BJ (cell line): ENCODE measurements around the gene PCDHGA3. TPM values are rescaled to one million over a fixed set of nuclear protein-coding genes. Genes with fewer than 3 reads are reported as not detected.

Experiments used
- CTCF ChIA-PET: fragments of 350-600 bp; formaldehyde crosslinking; extraction: SDS; loops from one replicate; lab custom pipeline; 2021; ENCODE audit warnings: antibody characterized with exemption, inconsistent platforms; lab: Yijun Ruan, JAX
- POLR2A ChIA-PET: fragments of 300-600 bp; sonication (Branson Sonifier 250); formaldehyde crosslinking; extraction: SDS; loops from one replicate; lab custom pipeline; 2021; ENCODE audit warnings: antibody characterized with exemption; lab: Charles Lee
- DNase-seq: peaks from one replicate; pipeline ENCODE4 v3.0.0-alpha.2; 2011; ENCODE audit warnings: low read depth
- H3K27me3 ChIP-seq: 2 replicates; pipeline ENCODE4 v1.6.0; 2011; ENCODE audit warnings: low read length; ENCODE audit not compliant: control insufficient read depth, insufficient read depth
- H3K36me3 ChIP-seq: 2 replicates; pipeline ENCODE4 v1.5.1; 2011; ENCODE audit warnings: low read length; ENCODE audit not compliant: control insufficient read depth, insufficient read depth
- H3K4me3 ChIP-seq: 2 replicates; pipeline ENCODE4 v1.5.1; 2011; ENCODE audit warnings: low read depth, mild to moderate bottlenecking, control low read depth, low read length
- polyA plus RNA-seq: library from polyadenylated mRNA; depleted of rRNA; stranded (reverse); fragments of >200 nt; gene quantifications from 2 replicates; pipeline ENCODE4 v1.2.3, GENCODE V29; 2011
- TF ChIP-seq, protein P1 (sequence below): IDR thresholded peaks from 2 replicates; pipeline ENCODE4 v1.5.1; 2011; ENCODE audit warnings: low read depth, mild to moderate bottlenecking, control low read depth, inconsistent platforms, low read length, moderate library complexity; ENCODE audit not compliant: insufficient read depth

PCDHGA3 gene
- polyA plus RNA-seq, 1 experiment = 2.5 TPM

DNA sequence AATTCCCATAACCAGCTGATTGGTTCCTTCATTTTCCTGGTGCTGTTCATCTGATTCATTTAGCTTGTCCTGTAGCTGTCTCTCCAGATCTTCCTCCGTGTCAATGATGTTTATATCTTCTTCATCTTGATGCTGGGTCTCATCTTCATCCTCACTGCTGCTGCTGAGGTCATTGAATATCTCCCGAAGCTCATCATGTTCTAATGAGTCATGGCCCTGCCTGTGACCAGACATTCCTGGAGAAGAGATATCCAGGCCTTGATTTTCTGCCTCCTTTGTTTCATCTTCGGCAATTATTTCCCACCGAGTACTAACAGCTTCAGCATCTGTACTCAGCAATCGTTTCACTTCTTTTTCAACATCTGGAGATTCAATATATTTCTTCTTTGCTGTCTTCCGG, 24.4 kb upstream of the PCDHGA3 start:
- DNase-seq = no peak
- POLR2A ChIA-PET = no interaction called here
- CTCF ChIA-PET = interaction anchor here (0.8 to 3.8 kb wide), 9 partner anchors 11 to 249 kb away, joined by 3 to 27 read pairs (median 4); partner anchors contain the start of genes PCDHGA1, PCDHGA7 and SLC25A2
- Histone ChIP-seq H3K36me3 (peaks cover 2% of the 10 kb centered on the region), H3K4me3 (no peak overlapping the region), H3K27me3 (no peaks in the 10 kb centered on the region)
- TF ChIP-seq, protein P1, sequence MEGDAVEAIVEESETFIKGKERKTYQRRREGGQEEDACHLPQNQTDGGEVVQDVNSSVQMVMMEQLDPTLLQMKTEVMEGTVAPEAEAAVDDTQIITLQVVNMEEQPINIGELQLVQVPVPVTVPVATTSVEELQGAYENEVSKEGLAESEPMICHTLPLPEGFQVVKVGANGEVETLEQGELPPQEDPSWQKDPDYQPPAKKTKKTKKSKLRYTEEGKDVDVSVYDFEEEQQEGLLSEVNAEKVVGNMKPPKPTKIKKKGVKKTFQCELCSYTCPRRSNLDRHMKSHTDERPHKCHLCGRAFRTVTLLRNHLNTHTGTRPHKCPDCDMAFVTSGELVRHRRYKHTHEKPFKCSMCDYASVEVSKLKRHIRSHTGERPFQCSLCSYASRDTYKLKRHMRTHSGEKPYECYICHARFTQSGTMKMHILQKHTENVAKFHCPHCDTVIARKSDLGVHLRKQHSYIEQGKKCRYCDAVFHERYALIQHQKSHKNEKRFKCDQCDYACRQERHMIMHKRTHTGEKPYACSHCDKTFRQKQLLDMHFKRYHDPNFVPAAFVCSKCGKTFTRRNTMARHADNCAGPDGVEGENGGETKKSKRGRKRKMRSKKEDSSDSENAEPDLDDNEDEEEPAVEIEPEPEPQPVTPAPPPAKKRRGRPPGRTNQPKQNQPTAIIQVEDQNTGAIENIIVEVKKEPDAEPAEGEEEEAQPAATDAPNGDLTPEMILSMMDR = no peak

DNA sequence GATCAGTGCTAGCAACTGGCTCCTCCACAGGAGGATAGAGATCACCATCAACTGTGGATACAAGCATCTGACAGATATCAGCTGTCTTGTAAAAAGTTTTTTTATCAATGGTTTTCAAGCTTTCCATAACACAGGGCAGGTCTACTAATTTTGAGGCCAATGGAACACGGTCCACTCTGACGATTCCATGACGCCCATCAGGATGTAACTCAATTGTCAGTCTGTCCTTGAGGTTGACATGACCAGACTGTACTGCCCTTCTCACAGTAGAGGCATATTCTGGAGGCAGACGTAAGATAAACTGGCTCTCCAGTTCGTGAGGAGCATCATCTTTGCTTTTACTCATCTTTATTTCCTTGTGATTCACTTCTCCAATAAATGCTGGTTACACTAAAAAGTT, 23.9 kb upstream of the PCDHGA3 start:
- ChIA-PET CTCF (interaction anchor here (0.8 to 11.7 kb wide), 20 partner anchors 10 to 299 kb away, joined by 3 to 85 read pairs (median 4); partner anchors contain the start of genes DIAPH1, PCDHB9, PCDHGA1 and PCDHGA10), POLR2A (interaction anchor here (1.5 kb wide), 1 partner anchor 9 kb away, joined by 4 read pairs; no protein-coding TSS in a partner anchor)
- TF ChIP-seq, protein P1 = no peak
- peaks cover 2% of the 10 kb centered on the region for H3K36me3 ChIP-seq
- DNase-seq = no peak
- no peaks in the 10 kb centered on the region for H3K27me3 ChIP-seq
- peak overlapping the region; percentile 73 for H3K4me3 ChIP-seq

DNA sequence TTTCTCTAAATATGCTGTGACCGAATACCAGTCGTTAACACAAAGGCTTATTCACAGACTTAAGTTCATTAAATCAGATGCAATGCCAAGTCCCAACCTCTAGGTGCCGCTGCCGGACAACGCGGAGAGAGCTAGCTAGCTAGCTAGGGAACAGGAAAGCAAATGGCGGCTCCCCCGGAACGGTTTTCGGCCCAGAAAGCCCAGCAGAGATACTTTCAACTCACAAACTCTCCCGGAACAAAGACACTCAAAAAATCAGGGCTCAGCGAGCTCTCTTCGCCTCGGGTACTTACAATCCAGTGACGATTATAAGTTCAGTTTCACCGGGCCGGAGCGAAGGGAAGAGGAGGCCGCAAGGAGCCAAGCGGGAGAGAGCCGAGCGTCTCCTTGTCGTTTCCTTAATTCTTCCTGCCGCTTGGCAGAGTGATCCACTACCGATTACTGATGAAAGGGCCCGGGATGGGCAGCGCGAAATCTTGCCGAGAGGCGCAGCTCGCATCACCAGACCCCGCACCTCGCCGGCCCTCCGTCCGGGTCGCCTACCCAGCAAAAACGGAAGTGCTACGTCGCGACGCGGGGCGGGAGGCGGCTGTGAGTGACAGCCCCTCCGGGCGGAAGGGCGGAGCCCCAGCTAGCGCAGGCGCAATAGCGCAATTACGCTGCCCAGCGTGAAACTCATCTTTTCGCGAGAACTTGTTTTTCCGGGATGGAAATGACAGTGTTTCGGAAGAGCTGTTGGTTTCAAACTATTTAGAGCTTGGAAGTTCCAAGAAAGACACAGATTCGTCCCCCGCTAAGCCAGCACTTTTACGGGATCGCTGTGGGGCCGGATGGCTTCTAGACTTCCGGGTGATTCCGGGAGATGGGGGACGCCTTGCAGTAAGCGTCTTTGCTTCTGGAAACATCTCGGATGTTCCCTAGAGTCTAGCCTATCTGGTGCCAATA, 23.1 kb upstream of the PCDHGA3 start, which contains the start of gene TAF7:
Gene TAF7 (minus strand): TSS at position 560 of the 945 bp plus-strand sequence. CDS start 740 bp downstream, outside the sequence.
- POLR2A ChIA-PET = interaction anchor here (0.5 to 1.5 kb wide), 3 partner anchors 8 to 242 kb away, joined by 3 to 4 read pairs (median 4); partner anchors contain the start of gene PCDHGA1
- CTCF ChIA-PET = interaction anchor here (0.8 to 11.7 kb wide), 25 partner anchors 10 to 298 kb away, joined by 3 to 85 read pairs (median 4); partner anchors contain the start of genes DIAPH1, PCDHB9, PCDHGA1 and PCDHGA10
- peak; percentile 63 for DNase-seq
- Histone ChIP-seq H3K36me3 (peaks cover 2% of the 10 kb centered on the region), H3K4me3 (peak within 1 kb of the TSS; percentile 73), H3K27me3 (no peaks in the 10 kb centered on the region)
- TF ChIP-seq, protein P1 = peak; percentile 86

DNA sequence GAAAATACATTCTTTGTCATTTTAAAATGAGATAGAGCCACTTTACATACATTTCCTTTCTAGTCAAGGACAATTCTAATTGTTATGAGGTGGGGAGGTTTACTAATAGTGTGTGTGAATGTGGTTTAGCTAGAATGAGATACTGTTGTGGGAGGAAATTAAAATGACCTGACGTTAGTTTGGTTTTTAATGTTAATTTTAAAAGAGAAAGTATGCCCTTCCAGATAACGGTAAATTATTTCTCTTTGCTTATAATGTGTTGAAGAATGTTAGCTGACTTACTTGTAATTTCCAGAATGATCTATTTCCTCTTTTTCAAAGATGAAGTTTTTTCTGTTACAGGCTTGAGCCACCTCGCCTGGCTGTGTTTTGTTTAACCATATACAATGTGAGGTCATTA, 21.4 kb upstream of the PCDHGA3 start:
- Histone ChIP-seq H3K36me3 (peaks cover 2% of the 10 kb centered on the region), H3K4me3 (no peak overlapping the region), H3K27me3 (no peaks in the 10 kb centered on the region)
- ChIA-PET CTCF (interaction anchor here (1.8 to 11.7 kb wide), 2 partner anchors 9 to 241 kb away, joined by 6 to 85 read pairs; no protein-coding TSS in a partner anchor), POLR2A (no interaction called here)
- no peak for DNase-seq
- TF ChIP-seq, protein P1 = no peak
